ENCODE measurements around the gene LAMC3.

DNA sequence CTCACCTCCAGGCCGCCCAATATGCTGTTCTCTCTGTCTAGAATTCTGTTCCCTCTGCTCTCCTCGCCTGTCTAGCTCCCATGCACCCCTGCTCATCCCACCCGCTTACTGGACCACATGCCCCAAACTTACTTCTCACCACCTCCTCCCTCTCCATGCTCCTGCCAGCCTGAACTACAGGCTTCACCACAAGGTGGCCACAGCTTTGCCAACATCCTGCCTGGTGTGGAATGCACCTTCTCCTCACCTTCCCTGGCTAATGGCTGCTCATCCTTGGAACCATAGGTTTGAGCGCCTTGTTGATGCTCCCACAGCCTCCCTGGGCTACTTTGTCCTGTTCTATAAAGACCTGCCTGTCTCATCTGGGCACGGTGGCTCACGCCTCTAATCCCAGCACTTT, 9.6 kb downstream of the LAMC3 start:
- TF ChIP-seq, protein P1, sequence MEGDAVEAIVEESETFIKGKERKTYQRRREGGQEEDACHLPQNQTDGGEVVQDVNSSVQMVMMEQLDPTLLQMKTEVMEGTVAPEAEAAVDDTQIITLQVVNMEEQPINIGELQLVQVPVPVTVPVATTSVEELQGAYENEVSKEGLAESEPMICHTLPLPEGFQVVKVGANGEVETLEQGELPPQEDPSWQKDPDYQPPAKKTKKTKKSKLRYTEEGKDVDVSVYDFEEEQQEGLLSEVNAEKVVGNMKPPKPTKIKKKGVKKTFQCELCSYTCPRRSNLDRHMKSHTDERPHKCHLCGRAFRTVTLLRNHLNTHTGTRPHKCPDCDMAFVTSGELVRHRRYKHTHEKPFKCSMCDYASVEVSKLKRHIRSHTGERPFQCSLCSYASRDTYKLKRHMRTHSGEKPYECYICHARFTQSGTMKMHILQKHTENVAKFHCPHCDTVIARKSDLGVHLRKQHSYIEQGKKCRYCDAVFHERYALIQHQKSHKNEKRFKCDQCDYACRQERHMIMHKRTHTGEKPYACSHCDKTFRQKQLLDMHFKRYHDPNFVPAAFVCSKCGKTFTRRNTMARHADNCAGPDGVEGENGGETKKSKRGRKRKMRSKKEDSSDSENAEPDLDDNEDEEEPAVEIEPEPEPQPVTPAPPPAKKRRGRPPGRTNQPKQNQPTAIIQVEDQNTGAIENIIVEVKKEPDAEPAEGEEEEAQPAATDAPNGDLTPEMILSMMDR (IDR thresholded peaks at IDR 0.05), result no peak
- TF ChIP-seq POLR2A (IDR thresholded peaks at IDR 0.05), result no peak

All from breast epithelium (tissue), 3 donors.